IPS DF 6.9 (cell line): ENCODE results near the gene GEMIN8.

Source experiments
- DNase-seq: peaks from one replicate; pipeline ENCODE4 v3.0.0-alpha.2; 2013; ENCODE audit warnings: low read depth, low spot score
- H3K27ac ChIP-seq: one replicate; pipeline ENCODE4 v1.5.1; 2013; ENCODE audit warnings: low read length, control low read depth
- H3K27me3 ChIP-seq: 2 replicates; pipeline ENCODE4 v1.6.1; 2013; ENCODE audit warnings: mild to moderate bottlenecking, low read length; ENCODE audit not compliant: control insufficient read depth, insufficient read depth
- H3K36me3 ChIP-seq: 2 replicates; pipeline ENCODE4 v1.6.1; 2013; ENCODE audit warnings: low read length; ENCODE audit not compliant: control insufficient read depth, insufficient read depth
- H3K4me1 ChIP-seq: 2 replicates; pipeline ENCODE4 v1.6.1; 2013; ENCODE audit warnings: low read length; ENCODE audit not compliant: control insufficient read depth, insufficient read depth
- H3K4me3 ChIP-seq: 2 replicates; pipeline ENCODE4 v1.5.1; 2013; ENCODE audit warnings: mild to moderate bottlenecking, low read length
- H3K9me3 ChIP-seq: 2 replicates; pipeline ENCODE4 v1.6.1; 2013; ENCODE audit warnings: low read length, inconsistent platforms; ENCODE audit not compliant: control insufficient read depth, insufficient read depth
- WGBS: extraction: QIAGEN DNeasy Blood & Tissue Kit; methylation state at CpG from one replicate; pipeline ENCODE4 v1.1.7; 2013; ENCODE audit warnings: mixed read lengths, missing lambda C conversion rate; ENCODE audit not compliant: insufficient read length, insufficient coverage; 5-methylcytosine and 5-hydroxymethylcytosine counted together

Gene GEMIN8

DNA sequence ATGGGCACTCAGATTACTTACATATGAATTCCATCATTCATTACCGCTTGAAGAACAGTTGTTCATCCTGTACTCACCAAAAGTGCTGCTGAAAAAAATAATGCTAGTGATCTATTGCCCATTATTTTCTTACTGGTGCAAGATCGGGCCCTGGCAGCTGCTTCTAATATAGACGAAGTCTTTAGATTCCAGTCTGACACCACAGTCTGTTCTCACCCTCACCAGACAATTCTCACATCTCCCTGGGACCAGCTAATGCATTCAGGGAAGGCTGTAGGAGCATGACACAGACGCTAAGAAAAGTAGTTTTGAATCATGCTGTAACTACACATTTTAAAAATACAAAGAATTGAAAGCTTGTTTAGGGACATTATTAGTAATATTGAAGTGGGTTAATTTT is 13.8 kb downstream of the GEMIN8 start:
- Histone ChIP-seq H3K36me3 (no peaks in the 10 kb centered on the region), H3K27ac (no peak overlapping the region), H3K27me3 (no peaks in the 10 kb centered on the region), H3K9me3 (no peaks in the 10 kb centered on the region), H3K4me1 (no peaks in the 10 kb centered on the region), H3K4me3 (no peak overlapping the region)
- no peak for DNase-seq
- WGBS = no CpG with 5 or more reads among the region's 4 CpGs

DNA sequence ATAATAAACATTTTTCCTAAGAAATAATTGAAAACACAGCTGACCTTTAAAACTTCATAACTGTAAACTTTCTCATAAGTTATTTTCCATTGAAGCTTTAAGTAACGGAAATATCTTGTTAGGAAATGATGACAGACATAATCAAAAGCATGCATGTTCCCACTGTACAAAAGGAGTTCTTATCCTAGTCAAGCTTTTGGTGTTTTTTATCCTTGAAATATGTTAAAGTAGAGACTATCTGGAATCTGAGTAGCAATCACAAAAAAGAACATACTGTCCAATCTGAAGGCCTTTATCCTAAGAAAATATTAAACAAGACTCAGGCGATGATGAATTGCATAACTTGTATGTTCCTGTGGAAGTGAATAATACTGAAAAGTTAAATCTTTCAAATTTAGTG is 14.4 kb downstream of the GEMIN8 start:
- no peak for DNase-seq
- Histone ChIP-seq H3K4me3 (no peak overlapping the region), H3K36me3 (no peaks in the 10 kb centered on the region), H3K27me3 (no peaks in the 10 kb centered on the region), H3K9me3 (no peaks in the 10 kb centered on the region), H3K4me1 (no peaks in the 10 kb centered on the region), H3K27ac (no peak overlapping the region)
- WGBS = no CpG with 5 or more reads among the region's 2 CpGs

DNA sequence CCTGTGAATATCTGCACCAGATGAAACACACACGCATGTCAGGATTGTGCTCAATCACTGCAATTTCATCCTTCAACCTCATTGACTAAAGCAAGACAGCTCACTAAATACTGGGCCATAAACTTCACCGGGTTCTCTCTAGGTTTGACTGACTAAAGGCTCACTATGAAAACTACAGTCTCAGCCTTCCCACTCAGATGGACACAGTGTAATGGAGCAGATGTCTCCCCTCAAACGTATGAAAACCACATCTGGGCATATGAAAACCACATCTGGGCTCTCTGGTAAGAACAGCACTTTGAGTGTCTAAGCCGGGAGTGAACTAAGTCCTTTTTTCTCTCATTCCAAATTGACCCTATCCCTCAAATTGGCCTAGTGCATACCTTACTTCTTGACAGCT is 15.2 kb downstream of the GEMIN8 start:
- DNase-seq = no peak
- WGBS = no CpG with 5 or more reads among the region's 4 CpGs

DNA sequence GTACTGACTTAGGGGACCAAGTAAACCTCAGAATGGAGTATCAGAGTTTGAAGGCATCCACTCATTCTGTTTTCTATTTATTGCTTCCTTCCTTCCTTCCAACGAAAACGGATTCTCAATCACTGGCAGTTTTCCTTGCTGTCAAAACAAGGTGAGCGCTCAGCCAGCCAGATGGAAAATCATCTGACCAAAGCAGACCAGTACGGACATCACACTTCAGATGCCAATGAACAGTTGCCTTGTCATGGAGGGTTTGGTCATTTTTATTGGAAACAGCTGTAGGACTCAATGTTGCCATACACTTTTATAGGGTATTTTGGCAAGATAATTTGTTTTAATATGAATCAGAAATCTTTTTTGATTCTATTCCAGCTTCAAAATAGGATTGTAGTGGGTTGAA is 16.6 kb downstream of the GEMIN8 start:
- Histone ChIP-seq H3K4me3 (no peak overlapping the region), H3K27ac (no peak overlapping the region), H3K27me3 (no peaks in the 10 kb centered on the region), H3K4me1 (no peaks in the 10 kb centered on the region), H3K36me3 (no peaks in the 10 kb centered on the region), H3K9me3 (no peaks in the 10 kb centered on the region)
- no CpG with 5 or more reads among the region's 4 CpGs for WGBS
- DNase-seq = no peak

More for the DNA sequence above, 15.2 kb downstream of the GEMIN8 start:
- no peak overlapping the region for H3K27ac ChIP-seq
- no peaks in the 10 kb centered on the region for H3K9me3 ChIP-seq
- H3K36me3 ChIP-seq = no peaks in the 10 kb centered on the region
- H3K4me1 ChIP-seq = no peaks in the 10 kb centered on the region
- H3K4me3 ChIP-seq = no peak overlapping the region
- no peaks in the 10 kb centered on the region for H3K27me3 ChIP-seq

DNA sequence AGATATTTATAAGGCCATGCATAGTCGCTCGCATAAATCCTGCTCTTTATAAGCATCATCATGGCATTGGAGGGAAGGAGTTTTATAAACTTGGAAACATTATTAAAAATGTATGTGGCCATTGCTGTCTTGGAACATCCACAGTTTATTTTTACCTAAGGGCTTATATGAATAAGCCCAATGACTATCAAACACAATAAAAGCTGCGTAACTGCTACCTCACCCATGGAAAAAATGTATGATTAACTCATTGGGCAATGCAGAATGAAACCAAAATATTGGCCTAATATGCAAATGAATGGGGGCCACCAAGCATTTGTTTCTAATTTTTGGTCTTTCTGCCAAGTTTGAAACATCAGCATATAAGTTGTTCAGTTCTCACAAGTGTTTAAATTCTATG is 19.1 kb downstream of the GEMIN8 start:
- no peak overlapping the region for H3K27ac ChIP-seq
- no peak for DNase-seq
- no peaks in the 10 kb centered on the region for H3K27me3 ChIP-seq
- H3K36me3 ChIP-seq = no peaks in the 10 kb centered on the region
- WGBS = no CpG with 5 or more reads among the region's 3 CpGs
- H3K4me1 ChIP-seq = no peaks in the 10 kb centered on the region
- no peak overlapping the region for H3K4me3 ChIP-seq
- no peaks in the 10 kb centered on the region for H3K9me3 ChIP-seq

DNA sequence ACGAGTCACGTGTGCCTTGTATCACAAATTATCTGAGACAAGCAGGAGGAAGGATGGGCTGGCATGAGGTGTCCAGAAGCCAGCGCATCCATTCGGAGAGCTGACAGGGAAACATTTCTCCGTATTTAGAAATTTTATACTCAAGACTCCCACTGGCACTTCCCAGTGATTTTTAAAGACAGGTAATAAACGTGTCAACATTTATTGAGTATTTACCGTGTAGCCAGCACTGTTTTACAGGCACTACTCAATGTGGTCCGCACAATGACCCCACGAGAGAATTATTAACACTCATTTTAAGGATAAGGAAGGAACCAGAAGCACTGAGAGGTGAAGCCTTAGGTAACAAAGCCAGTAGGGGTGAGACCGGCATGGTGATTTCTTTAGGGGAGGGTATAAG is 23.2 kb downstream of the GEMIN8 start:
- Histone ChIP-seq H3K4me1 (no peaks in the 10 kb centered on the region), H3K36me3 (no peaks in the 10 kb centered on the region), H3K9me3 (no peaks in the 10 kb centered on the region), H3K27ac (no peak overlapping the region), H3K4me3 (no peak overlapping the region), H3K27me3 (no peaks in the 10 kb centered on the region)
- no peak for DNase-seq
- WGBS = no CpG with 5 or more reads among the region's 10 CpGs

DNA sequence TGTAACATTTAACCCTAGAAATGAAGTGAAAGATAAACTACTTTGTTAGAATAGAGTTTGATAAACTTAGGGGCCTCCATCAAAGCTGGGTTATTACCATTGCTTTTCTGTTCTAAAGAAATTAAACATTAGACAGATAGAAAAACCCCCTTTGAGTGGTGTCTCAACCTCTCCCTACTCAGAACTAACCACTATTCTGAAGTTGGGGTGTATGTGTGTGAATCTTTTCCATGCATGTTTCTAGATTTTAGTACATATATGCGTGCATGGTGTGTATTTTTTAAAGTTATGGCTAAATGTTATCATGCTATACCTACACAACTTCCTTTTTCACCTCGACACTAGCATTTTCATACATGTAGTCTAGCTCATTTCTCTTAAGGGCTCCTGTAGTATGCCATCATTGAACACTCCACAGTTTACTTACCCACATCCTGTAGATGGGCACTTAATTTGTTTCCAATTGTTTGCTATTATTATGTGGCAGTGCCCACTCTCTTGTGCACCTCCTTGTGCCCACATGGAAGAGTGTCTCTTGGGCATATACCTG is 25.7 kb downstream of the GEMIN8 start:
- Histone ChIP-seq H3K4me3 (no peak overlapping the region), H3K27me3 (no peaks in the 10 kb centered on the region), H3K9me3 (no peaks in the 10 kb centered on the region), H3K27ac (no peak overlapping the region), H3K36me3 (no peaks in the 10 kb centered on the region), H3K4me1 (no peaks in the 10 kb centered on the region)
- no CpG with 5 or more reads among the region's 2 CpGs for WGBS
- DNase-seq = no peak

DNA sequence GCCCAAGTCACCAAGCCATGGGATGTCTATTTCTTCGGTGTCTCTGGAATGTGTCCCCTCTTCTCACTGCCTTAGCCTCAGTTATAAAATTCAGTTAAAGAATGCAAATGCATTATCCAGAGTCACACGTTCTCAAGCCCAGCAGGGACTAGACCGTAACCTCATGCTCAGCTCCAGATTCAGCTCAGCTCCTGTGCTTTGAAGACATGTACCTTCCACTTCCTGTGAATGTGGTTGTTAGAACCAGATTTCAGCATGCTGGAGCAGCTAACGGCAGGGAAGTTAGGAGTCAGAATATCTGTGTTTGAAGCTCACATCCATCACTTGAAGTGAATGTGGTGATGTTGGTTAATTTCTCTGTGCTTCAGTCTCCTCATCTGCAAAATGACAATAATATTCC is 26.7 kb downstream of the GEMIN8 start:
- Histone ChIP-seq H3K4me3 (no peak overlapping the region), H3K4me1 (no peaks in the 10 kb centered on the region), H3K27me3 (no peaks in the 10 kb centered on the region), H3K27ac (no peak overlapping the region), H3K9me3 (no peaks in the 10 kb centered on the region), H3K36me3 (no peaks in the 10 kb centered on the region)
- DNase-seq = no peak
- WGBS = no CpG with 5 or more reads among the region's 4 CpGs

DNA sequence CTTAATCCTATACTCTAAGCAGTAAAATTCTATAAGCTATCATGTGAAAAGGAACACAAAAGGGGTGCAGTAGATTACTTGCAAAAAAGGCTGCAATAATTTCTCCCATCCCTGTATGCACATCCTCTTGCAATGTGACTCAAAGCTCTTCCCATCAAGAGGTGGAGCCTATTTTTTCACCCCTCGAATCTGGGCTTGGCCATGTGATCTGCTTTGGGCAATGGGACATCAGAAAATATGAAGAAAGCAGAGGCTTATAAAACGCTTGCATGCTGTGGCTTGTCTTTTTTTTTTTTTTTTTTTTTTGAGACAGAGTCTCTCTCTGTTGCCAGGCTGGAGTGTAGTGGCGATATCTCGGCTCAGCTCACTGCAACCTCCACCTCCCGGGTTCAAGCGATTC is 33.0 kb downstream of the GEMIN8 start:
- Histone ChIP-seq H3K36me3 (no peaks in the 10 kb centered on the region), H3K4me3 (no peak overlapping the region), H3K27ac (no peak overlapping the region), H3K27me3 (no peaks in the 10 kb centered on the region), H3K9me3 (no peaks in the 10 kb centered on the region), H3K4me1 (no peaks in the 10 kb centered on the region)
- WGBS = no CpG with 5 or more reads among the region's 6 CpGs
- no peak for DNase-seq

DNA sequence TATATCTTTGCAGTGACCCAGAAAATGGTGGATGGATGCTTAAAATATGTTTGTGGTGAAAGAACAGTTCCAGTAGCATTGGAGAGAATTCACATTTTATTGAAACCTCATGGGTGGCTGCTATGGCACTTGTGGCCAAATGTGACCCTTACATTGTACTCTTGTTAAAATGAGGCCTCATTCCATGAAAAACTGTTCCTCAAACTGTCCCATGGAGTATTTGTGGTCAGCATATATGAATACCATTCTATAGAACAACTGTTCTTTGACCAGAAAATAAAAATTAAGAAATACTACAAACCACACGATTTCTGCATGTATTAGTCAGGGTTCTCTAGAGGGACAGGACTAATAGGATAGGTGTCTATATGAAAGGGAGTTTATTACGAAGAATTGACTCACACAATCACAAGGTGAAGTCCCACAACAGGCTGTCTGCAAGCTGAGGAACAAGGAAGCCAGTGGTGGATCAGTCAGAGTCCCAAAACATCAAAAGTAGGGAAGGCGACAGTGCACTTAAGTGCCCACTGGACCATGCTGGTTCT is 35.1 kb downstream of the GEMIN8 start:
- no peak for DNase-seq
- H3K9me3 ChIP-seq = no peaks in the 10 kb centered on the region
- H3K27ac ChIP-seq = no peak overlapping the region
- H3K4me1 ChIP-seq = peaks cover 1% of the 10 kb centered on the region; the same call in 1 of the 2 replicates
- H3K4me3 ChIP-seq = no peak overlapping the region
- no peaks in the 10 kb centered on the region for H3K36me3 ChIP-seq
- no CpG with 5 or more reads among the region's 3 CpGs for WGBS
- no peaks in the 10 kb centered on the region for H3K27me3 ChIP-seq

DNA sequence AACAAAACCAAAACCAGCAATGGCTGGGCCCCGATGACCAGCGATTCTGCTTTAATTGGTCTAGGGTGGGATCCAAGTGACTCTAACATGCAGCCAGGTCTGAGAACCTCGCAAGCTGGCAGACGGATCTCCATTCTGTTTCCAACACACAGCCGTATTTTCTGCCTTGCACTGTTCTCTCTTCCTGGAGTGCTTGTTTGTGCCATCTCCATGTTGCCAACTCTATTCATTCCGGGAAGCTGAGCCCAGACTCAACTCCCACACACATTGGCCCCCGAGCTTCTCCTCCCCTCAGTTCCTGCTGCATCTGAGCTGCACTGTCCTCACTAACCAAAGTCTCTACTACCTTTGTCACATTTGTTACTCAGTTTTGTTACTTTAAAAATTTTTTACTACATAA is 35.6 kb downstream of the GEMIN8 start:
- no CpG with 5 or more reads among the region's 7 CpGs for WGBS
- Histone ChIP-seq H3K36me3 (no peaks in the 10 kb centered on the region), H3K27me3 (no peaks in the 10 kb centered on the region), H3K4me1 (peaks cover 1% of the 10 kb centered on the region; the same call in 1 of the 2 replicates), H3K9me3 (no peaks in the 10 kb centered on the region), H3K27ac (no peak overlapping the region), H3K4me3 (no peak overlapping the region)
- no peak for DNase-seq
